ENCODE measurements around the gene BCL2L14. TPM values are rescaled to one million over a fixed set of nuclear protein-coding genes. Genes with fewer than 3 reads are reported as not detected.

The BCL2L14 gene
- total and polyA plus RNA-seq, 12 donors = 0.49 TPM; not detected in 11

- WGBS, 2 donors = 91 to 92% methylated on average over 14 of the region's 14 CpGs
- no peaks in the 10 kb centered on the region for H3K36me3 ChIP-seq
- DNase-seq = no peak
- H3K27me3 ChIP-seq = peaks cover 0 to 27% (median 0%) of the 10 kb centered on the region in 7 donors
- no peak overlapping the region for H3K4me3 ChIP-seq
- intact Hi-C loops (cut with DNase I) = no loop called here
- TF ChIP-seq CTCF (IDR thresholded peaks at IDR 0.05) = no peak
- peaks cover 0 to 14% (median 0%) of the 10 kb centered on the region in 9 donors for H3K4me1 ChIP-seq
- ATAC-seq = no peak
- H3K27ac ChIP-seq = no peak overlapping the region
- no peaks in the 10 kb centered on the region for H3K9me3 ChIP-seq
These were observed 754 bp upstream of the BCL2L14 start for GRCh38 chr12:12069821-12070548.

- intact Hi-C loops (cut with DNase I) = no loop called here
- no peak for TF ChIP-seq CTCF (IDR thresholded peaks at IDR 0.05)
- Histone ChIP-seq H3K4me1 (peaks cover 0 to 14% (median 0%) of the 10 kb centered on the region in 9 donors), H3K4me3 (peak overlapping the region in 1 of 10 donors; percentile 13), H3K27me3 (peaks cover 0 to 27% (median 0%) of the 10 kb centered on the region in 7 donors), H3K9me3 (no peaks in the 10 kb centered on the region), H3K27ac (no peak overlapping the region), H3K36me3 (no peaks in the 10 kb centered on the region)
- WGBS, 2 donors = 74 to 81% methylated on average over 21 of the region's 21 CpGs
- peak in 1 of 8 donors; percentile 10 for ATAC-seq
- DNase-seq = no peak
These were observed 1.5 kb downstream of the BCL2L14 start for GRCh38 chr12:12072064-12072760.

GRCh38 chr12:12079291-12079690, 8.6 kb downstream of the BCL2L14 start:
- Histone ChIP-seq H3K4me1 (peaks cover 0 to 14% (median 9%) of the 10 kb centered on the region in 9 donors), H3K9me3 (no peaks in the 10 kb centered on the region), H3K27me3 (no peaks in the 10 kb centered on the region), H3K4me3 (no peak overlapping the region), H3K36me3 (no peaks in the 10 kb centered on the region), H3K27ac (no peak overlapping the region)
- 77 to 79% methylated on average over 5 of the region's 5 CpGs for WGBS, 2 donors
- DNase-seq = no peak
- TF ChIP-seq CTCF (IDR thresholded peaks at IDR 0.05) = no peak
- ATAC-seq = no peak
- intact Hi-C loops (cut with DNase I) = no loop called here

- 61 to 71% methylated on average over 3 of the region's 3 CpGs for WGBS, 2 donors
- TF ChIP-seq CTCF (IDR thresholded peaks at IDR 0.05) = peak; percentile 19 to 65 (median 42)
- peak; percentile 73 to 93 (median 86) for ATAC-seq
- Histone ChIP-seq H3K4me1 (peaks cover 0 to 14% (median 9%) of the 10 kb centered on the region in 9 donors), H3K9me3 (no peaks in the 10 kb centered on the region), H3K4me3 (no peak overlapping the region), H3K36me3 (no peaks in the 10 kb centered on the region), H3K27ac (peak overlapping the region in 8 of 10 donors; percentile 59 to 89 (median 70)), H3K27me3 (no peaks in the 10 kb centered on the region)
- intact Hi-C loops (cut with DNase I) = loop anchor here in 9 of 10 donors (2.0 to 5.0 kb wide), 6 partner anchors 245 to 480 kb away; partner anchors contain the start of gene DUSP16 (in 1 of the 9)
- DNase-seq = peak in 1 of 2 donors; percentile 5
These were observed 11.2 kb downstream of the BCL2L14 start for GRCh38 chr12:12081836-12082497.
